K562 (cell line): Measurements from ENCODE around the gene VPS35L. TPM values are rescaled to one million over a fixed set of nuclear protein-coding genes. Genes with fewer than 3 reads are reported as not detected.
A peak's percentile ranks its signal among the peaks of the same experiment; 100 is the strongest.

Source experiments
- BRCA1 ChIP-seq, 2 experiments: fragments of 450-650 bp in 1 of 2; sonication (generic) in 1 of 2; formaldehyde crosslinking in 1 of 2; IDR thresholded peaks; 2 replicates each; pipeline versions ENCODE4 v1.5.0 to v1.6.1; 2017 to 2020; ENCODE audit warnings: mild to moderate bottlenecking in 1 of 2, missing genetic modification reagents in 1 of 2
- CHCHD3 ChIP-seq: fragments of 250-450 bp; sonication (Bioruptor Pico); IDR thresholded peaks from 2 replicates; pipeline ENCODE4 v2.1.2; 2022; ENCODE audit warnings: mild to moderate bottlenecking
- GABPA ChIP-seq: fragments of 200-800 bp; sonication (Bioruptor generic); conservative IDR thresholded peaks from 2 replicates; pipeline ENCODE4 v1.6.1; 2016; ENCODE audit warnings: low read depth, missing genetic modification characterization, missing compliant biosample characterization
- JUNB ChIP-seq: fragments of 450-650 bp; formaldehyde crosslinking; conservative IDR thresholded peaks from 2 replicates; pipeline ENCODE4 v1.4.0; 2020; ENCODE audit warnings: mild to moderate bottlenecking
- KLF10 ChIP-seq: fragments of 250-450 bp; sonication (Bioruptor Pico); IDR thresholded peaks from 2 replicates; pipeline ENCODE4 v1.6.1; 2021; ENCODE audit warnings: matching md5 sums
- PHB ChIP-seq: fragments of 250-450 bp; sonication (Bioruptor Pico); IDR thresholded peaks from 2 replicates; pipeline ENCODE4 v1.5.0; 2021
- POLR2B ChIP-seq: fragments of 450-650 bp; IDR thresholded peaks from 2 replicates; pipeline ENCODE4 v1.6.1; 2018; ENCODE audit warnings: low read depth; ENCODE audit not compliant: partially characterized antibody
- RCOR1 ChIP-seq, 2 experiments: IDR thresholded peaks; 2 replicates each; pipeline ENCODE4 v1.6.1; 2012; ENCODE audit warnings: low read depth in 2 of 2, low read length in 2 of 2, borderline replicate concordance in 1 of 2, improper control_type of control experiment in 1 of 2
- SAFB ChIP-seq: fragments of 200-400 bp; formaldehyde crosslinking; IDR thresholded peaks from 2 replicates; pipeline ENCODE4 v1.6.1; 2017; ENCODE audit warnings: low read depth, low read length, borderline replicate concordance
- SAP30 ChIP-seq: fragments of 200-600 bp; sonication (generic); IDR thresholded peaks from 2 replicates; pipeline ENCODE4 v1.6.1; 2012; ENCODE audit warnings: borderline replicate concordance, low read depth, mild to moderate bottlenecking, moderate library complexity, low read length, control low read depth, inconsistent platforms; ENCODE audit not compliant: insufficient read depth, poor library complexity, severe bottlenecking
- TCF7 ChIP-seq: sonication (generic); IDR thresholded peaks from 2 replicates; pipeline ENCODE4 v1.6.1; 2016; ENCODE audit warnings: antibody characterized with exemption, borderline replicate concordance
- ZKSCAN3 ChIP-seq: fragments of 250-450 bp; sonication (Bioruptor Pico); IDR thresholded peaks from 2 replicates; pipeline ENCODE4 v1.4.0; 2020
- ZNF197 ChIP-seq: fragments of 200-800 bp; sonication (Bioruptor generic); IDR thresholded peaks from 2 replicates; pipeline ENCODE4 v1.6.1; 2016; ENCODE audit warnings: low read depth, missing genetic modification characterization, missing compliant biosample characterization
- ZNF41 ChIP-seq: fragments of 250-450 bp; sonication (Bioruptor Pico); conservative IDR thresholded peaks from 2 replicates; pipeline ENCODE4 v1.4.0; 2020; ENCODE audit warnings: mild to moderate bottlenecking
- ZNF444 ChIP-seq: fragments of 250-450 bp; sonication (Bioruptor Pico); IDR thresholded peaks from 2 replicates; pipeline ENCODE4 v1.4.0; 2020; ENCODE audit warnings: mild to moderate bottlenecking, moderate library complexity
- ZNF644 ChIP-seq: fragments of 200-800 bp; sonication (Bioruptor generic); IDR thresholded peaks from 2 replicates; pipeline ENCODE4 v1.6.1; 2016; ENCODE audit warnings: low read depth, missing genetic modification characterization, missing compliant biosample characterization
- polyA plus RNA-seq, 8 experiments: library from polyadenylated mRNA; depleted of rRNA in 4 of 8; stranded (reverse) in 5 of 8; unstranded in 3 of 8; fragments of >200 nt; fragmentation: Nextera tagmentation in 2 of 8; fragmentation: Illumina TruSeq in 1 of 8; extraction: Ambion mirVana in 2 of 8; extraction: Trizol in 1 of 8; gene quantifications; 2 replicates each; pipeline versions ENCODE4 v1.2.1 to v1.2.3, GENCODE V29; 2011 to 2014; ENCODE audit warnings: inconsistent platforms in 1 of 8, missing spikeins in 1 of 8
- total RNA-seq, 7 experiments: library from RNA; depleted of rRNA in 6 of 7; stranded (reverse); fragments of >200 nt in 6 of 7; fragmentation: Illumina TruSeq in 2 of 7; extraction: Trizol in 2 of 7; gene quantifications; 2 replicates each; pipeline versions ENCODE4 v1.2.1 to v1.2.3, GENCODE V29; 2011 to 2021; ENCODE audit warnings: low replicate concordance in 1 of 7
- TF ChIP-seq, protein P1 (sequence below): fragments of 450-650 bp; conservative IDR thresholded peaks from 2 replicates; pipeline ENCODE4 v1.6.1; 2016; ENCODE audit warnings: missing genetic modification characterization, low read depth, mild to moderate bottlenecking, missing compliant biosample characterization, moderate library complexity
- TF ChIP-seq, protein P2 (sequence below): fragments of 450-650 bp; IDR thresholded peaks from 2 replicates; pipeline ENCODE4 v1.6.1; 2016; ENCODE audit warnings: antibody characterized with exemption
- TF ChIP-seq, protein P3 (sequence below): conservative IDR thresholded peaks from 2 replicates; pipeline ENCODE4 v1.6.1; 2011; ENCODE audit warnings: low read depth, mild to moderate bottlenecking, low read length; ENCODE audit not compliant: control insufficient read depth
- TF ChIP-seq, protein P4 (sequence below): sonication (generic); formaldehyde crosslinking; IDR thresholded peaks from 2 replicates; pipeline ENCODE4 v1.8.1; 2023; ENCODE audit warnings: mild to moderate bottlenecking, missing genetic modification reagents, moderate library complexity
- TF ChIP-seq, protein P5 (sequence below): IDR thresholded peaks from 2 replicates; pipeline ENCODE4 v1.6.1; 2014; ENCODE audit warnings: antibody characterized with exemption

The VPS35L gene
- total and polyA plus RNA-seq, 9 of the 15 experiments (the other 6 are each of a cell fraction or from before 2014, with no cell fraction given): 10.2 to 30.4 (median 20.1) TPM

DNA sequence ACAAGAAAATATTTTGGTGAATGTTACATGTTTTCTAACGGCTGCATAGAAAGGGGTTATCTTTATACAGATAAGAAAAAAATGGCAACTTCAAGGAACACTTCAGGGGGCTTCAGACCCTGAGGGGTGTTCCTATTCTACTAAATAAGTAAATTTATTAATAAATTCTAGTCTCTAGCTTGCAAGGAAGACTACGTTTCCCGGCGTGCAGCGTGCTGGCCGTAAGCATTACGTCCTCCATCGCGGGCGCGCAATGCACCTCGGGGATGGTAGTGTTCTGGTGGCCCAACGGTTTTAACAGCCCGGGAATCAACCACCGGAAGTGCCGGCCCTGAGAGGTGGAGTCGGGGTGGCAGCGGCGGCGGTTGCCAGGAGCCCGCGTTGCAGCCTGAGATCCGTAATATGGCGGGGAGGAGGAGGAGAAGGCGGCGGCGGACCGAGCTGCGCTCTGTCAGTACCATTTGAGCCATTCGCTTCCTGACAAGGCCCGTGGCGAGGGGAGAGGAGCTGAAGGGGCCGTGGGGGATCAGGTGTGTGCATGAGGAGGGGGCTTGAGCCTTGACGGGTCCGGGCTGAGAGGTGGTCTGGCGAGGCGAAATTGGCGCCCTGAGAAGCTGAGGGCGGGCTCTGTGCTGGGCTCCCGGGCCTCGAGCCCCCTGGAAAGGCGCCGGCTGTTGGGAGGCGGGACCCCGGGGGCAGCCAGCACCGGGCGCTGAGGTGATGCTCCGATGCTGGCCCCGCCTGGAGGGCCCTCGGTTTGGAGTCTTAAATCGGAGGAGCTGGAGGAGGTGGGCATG lies 31.7 kb upstream of the VPS35L start, which contains the start of gene CCP110 (continued):
- TF ChIP-seq, protein P1, sequence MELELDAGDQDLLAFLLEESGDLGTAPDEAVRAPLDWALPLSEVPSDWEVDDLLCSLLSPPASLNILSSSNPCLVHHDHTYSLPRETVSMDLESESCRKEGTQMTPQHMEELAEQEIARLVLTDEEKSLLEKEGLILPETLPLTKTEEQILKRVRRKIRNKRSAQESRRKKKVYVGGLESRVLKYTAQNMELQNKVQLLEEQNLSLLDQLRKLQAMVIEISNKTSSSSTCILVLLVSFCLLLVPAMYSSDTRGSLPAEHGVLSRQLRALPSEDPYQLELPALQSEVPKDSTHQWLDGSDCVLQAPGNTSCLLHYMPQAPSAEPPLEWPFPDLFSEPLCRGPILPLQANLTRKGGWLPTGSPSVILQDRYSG: 0 out of 2 replicates have a peak, but pooled peaks have one; percentile 39
- TF ChIP-seq GABPA (tag): peak; percentile 93
- no peak for TF ChIP-seq ZNF444 (CRISPR knock-in tag)
- TF ChIP-seq PHB (CRISPR knock-in tag): no peak
- TF ChIP-seq BRCA1 (IDR thresholded peaks at IDR 0.05): no peak
- TF ChIP-seq BRCA1 (CRISPR knock-in tag; IDR thresholded peaks at IDR 0.05): no peak
- TF ChIP-seq ZNF41 (CRISPR knock-in tag): no peak
- no peak; a peak in 1 of 4 replicates for TF ChIP-seq RCOR1 (IDR thresholded peaks at IDR 0.05; ENCODE audit: borderline replicate concordance in 1 of 2, low read depth in 2 of 2, low read length in 2 of 2)
- TF ChIP-seq, protein P2, sequence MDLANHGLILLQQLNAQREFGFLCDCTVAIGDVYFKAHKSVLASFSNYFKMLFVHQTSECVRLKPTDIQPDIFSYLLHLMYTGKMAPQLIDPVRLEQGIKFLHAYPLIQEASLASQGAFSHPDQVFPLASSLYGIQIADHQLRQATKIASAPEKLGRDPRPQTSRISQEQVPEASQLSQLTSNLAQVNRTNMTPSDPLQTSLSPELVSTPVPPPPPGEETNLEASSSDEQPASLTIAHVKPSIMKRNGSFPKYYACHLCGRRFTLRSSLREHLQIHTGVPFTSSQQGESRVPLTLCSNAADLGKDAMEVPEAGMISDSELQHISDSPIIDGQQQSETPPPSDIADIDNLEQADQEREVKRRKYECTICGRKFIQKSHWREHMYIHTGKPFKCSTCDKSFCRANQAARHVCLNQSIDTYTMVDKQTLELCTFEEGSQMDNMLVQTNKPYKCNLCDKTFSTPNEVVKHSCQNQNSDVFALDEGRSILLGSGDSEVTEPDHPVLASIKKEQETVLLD: peak; percentile 38; the same call in 1 of the 2 replicates
- TF ChIP-seq, protein P3, sequence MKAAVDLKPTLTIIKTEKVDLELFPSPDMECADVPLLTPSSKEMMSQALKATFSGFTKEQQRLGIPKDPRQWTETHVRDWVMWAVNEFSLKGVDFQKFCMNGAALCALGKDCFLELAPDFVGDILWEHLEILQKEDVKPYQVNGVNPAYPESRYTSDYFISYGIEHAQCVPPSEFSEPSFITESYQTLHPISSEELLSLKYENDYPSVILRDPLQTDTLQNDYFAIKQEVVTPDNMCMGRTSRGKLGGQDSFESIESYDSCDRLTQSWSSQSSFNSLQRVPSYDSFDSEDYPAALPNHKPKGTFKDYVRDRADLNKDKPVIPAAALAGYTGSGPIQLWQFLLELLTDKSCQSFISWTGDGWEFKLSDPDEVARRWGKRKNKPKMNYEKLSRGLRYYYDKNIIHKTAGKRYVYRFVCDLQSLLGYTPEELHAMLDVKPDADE: peak; percentile 99
- no peak for TF ChIP-seq ZKSCAN3 (CRISPR knock-in tag)
- TF ChIP-seq SAFB: no peak
- TF ChIP-seq JUNB (CRISPR knock-in tag): no peak
- no peak for TF ChIP-seq TCF7
- TF ChIP-seq SAP30: peak; percentile 90
- TF ChIP-seq POLR2B: peak; percentile 65
- no peak for TF ChIP-seq CHCHD3
- TF ChIP-seq, protein P4, sequence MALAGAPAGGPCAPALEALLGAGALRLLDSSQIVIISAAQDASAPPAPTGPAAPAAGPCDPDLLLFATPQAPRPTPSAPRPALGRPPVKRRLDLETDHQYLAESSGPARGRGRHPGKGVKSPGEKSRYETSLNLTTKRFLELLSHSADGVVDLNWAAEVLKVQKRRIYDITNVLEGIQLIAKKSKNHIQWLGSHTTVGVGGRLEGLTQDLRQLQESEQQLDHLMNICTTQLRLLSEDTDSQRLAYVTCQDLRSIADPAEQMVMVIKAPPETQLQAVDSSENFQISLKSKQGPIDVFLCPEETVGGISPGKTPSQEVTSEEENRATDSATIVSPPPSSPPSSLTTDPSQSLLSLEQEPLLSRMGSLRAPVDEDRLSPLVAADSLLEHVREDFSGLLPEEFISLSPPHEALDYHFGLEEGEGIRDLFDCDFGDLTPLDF: 0 out of 2 replicates have a peak, but pooled peaks have one; percentile 55
- TF ChIP-seq KLF10 (CRISPR knock-in tag): no peak
- TF ChIP-seq ZNF197: peak; percentile 73; the same call in 1 of the 2 replicates
- peak; percentile 72; the same call in 1 of the 2 replicates for TF ChIP-seq ZNF644 (tag)
- TF ChIP-seq, protein P5, sequence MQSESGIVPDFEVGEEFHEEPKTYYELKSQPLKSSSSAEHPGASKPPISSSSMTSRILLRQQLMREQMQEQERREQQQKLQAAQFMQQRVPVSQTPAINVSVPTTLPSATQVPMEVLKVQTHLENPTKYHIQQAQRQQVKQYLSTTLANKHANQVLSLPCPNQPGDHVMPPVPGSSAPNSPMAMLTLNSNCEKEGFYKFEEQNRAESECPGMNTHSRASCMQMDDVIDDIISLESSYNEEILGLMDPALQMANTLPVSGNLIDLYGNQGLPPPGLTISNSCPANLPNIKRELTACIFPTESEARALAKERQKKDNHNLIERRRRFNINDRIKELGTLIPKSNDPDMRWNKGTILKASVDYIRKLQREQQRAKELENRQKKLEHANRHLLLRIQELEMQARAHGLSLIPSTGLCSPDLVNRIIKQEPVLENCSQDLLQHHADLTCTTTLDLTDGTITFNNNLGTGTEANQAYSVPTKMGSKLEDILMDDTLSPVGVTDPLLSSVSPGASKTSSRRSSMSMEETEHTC: no peak
